OCI-LY3 (cell line): ENCODE results near the gene BEND5.

ENCODE experiments used
- CTCF ChIP-seq: fragments of 200-600, 300-600 bp; sonication (generic); IDR thresholded peaks from 2 replicates; pipeline ENCODE4 v1.5.1; 2014; ENCODE audit warnings: antibody characterized with exemption, low read length, low read depth
- EZH2phosphoT487 ChIP-seq: fragments of 200-600 bp; shearing (Covaris generic); IDR thresholded peaks from 2 replicates; pipeline ENCODE4 v1.6.1; 2018; ENCODE audit warnings: antibody characterized with exemption, mixed run types, low read depth

DNA sequence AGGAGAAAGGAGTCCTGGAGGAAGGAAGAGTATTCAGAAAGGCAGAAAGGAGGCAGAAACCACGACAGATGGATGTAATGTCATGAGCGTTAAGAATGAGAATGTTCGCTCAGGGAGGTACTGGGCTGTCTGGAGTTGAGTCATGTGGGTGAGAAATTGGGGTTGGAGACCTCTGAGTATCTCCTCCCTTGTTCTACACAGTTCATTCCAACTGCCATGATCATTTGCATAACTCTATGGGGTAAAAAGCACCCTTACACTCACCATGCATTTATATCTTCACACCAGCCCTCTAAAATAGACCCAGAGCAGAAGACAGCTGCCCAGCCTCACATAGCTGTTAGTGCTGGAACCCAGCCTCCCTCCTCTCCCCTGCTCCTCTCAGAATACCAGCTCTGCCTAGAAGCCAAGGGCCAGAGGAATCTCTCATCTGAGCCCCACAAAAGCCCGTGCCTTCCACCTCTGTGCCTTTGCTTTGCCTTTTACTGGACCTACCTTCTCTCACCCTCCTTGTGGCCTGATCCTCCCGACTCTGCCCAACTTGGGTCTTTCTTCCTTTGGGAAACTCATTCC is 85.2 kb downstream of the BEND5 start:
- TF ChIP-seq CTCF: no peak
- no peak for TF ChIP-seq EZH2phosphoT487
